ENCODE measurements around the gene LHFPL2. TPM values are rescaled to one million over a fixed set of nuclear protein-coding genes. Genes with fewer than 3 reads are reported as not detected.

The LHFPL2 gene
- total RNA-seq, 1 experiment from 2014 or later, result 4.8 TPM

DNA sequence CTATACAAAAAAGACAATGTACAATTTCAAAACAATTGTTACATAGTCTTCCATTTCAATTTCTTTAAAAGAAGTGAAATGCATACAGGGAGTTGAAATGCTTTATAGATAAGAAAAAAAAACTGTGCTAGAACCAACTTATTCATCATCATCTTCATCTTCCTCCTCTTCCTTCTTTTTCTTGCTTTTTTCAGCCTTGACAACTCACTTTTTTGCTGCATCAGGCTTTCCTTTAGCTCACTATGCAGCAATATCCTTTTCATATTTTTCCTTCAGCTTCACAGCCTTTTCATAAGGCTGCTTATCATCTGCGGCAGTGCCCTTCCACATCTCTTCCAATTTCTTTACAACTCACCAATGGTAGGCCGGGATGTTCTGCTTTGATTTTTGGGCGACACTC, 4.4 kb downstream of the LHFPL2 start:
- no peaks in the 10 kb centered on the region for H3K9me3 ChIP-seq (ENCODE audit: low read length)
- no peaks in the 10 kb centered on the region for H3K27me3 ChIP-seq (ENCODE audit: low read length)
- H3K4me2 ChIP-seq (ENCODE audit: low read depth, low read length, poor library complexity, severe bottlenecking), result no peak overlapping the region
- H3K9me2 ChIP-seq (replicated peaks; ENCODE audit: insufficient read depth, low read length), result no peaks in the 10 kb centered on the region
- H3K4me3 ChIP-seq (ENCODE audit: low read length), result no peak overlapping the region
- H4K20me1 ChIP-seq (ENCODE audit: insufficient read depth, low read depth, low read length), result no peaks in the 10 kb centered on the region
- peaks cover 10% of the 10 kb centered on the region for H3K4me1 ChIP-seq (ENCODE audit: low read length)
- H3K36me3 ChIP-seq (ENCODE audit: insufficient read depth, low read length), result no peaks in the 10 kb centered on the region
- H3K79me2 ChIP-seq (ENCODE audit: low read length), result no peaks in the 10 kb centered on the region
- H3K9ac ChIP-seq (ENCODE audit: low read length), result no peak overlapping the region
- H3K27ac ChIP-seq (ENCODE audit: low read length), result no peak overlapping the region
- peak; percentile 23 for DNase-seq
- no peak overlapping the region for H2AFZ ChIP-seq (ENCODE audit: low read length)

DNA sequence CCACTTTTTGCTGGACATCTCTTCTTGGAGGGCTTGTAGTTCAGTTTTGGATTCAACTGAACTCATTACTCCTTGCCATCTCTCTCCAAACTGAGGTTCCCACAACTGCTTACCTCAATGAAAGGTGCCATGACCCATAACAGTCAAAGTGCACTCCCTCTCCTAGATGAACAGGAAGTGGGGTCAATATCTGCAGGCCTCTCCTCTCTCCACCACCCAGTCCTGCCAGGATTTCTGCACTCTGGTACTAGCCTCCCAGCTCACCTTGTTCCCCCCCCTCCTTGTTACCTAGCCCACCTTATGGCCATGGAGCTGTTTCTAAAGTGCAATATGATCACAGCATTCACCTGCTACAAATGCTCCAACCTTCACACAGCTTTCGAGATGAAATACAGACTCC, 5.9 kb downstream of the LHFPL2 start:
- no peak overlapping the region for H3K4me3 ChIP-seq (ENCODE audit: low read length)
- H3K27me3 ChIP-seq (ENCODE audit: low read length), result no peaks in the 10 kb centered on the region
- no peaks in the 10 kb centered on the region for H4K20me1 ChIP-seq (ENCODE audit: insufficient read depth, low read depth, low read length)
- no peaks in the 10 kb centered on the region for H3K9me3 ChIP-seq (ENCODE audit: low read length)
- H3K4me2 ChIP-seq (ENCODE audit: low read depth, low read length, poor library complexity, severe bottlenecking), result no peak overlapping the region
- no peak overlapping the region for H3K9ac ChIP-seq (ENCODE audit: low read length)
- no peak overlapping the region for H3K27ac ChIP-seq (ENCODE audit: low read length)
- DNase-seq, result no peak
- no peak overlapping the region for H2AFZ ChIP-seq (ENCODE audit: low read length)
- H3K4me1 ChIP-seq (ENCODE audit: low read length), result peaks cover 2% of the 10 kb centered on the region
- no peaks in the 10 kb centered on the region for H3K79me2 ChIP-seq (ENCODE audit: low read length)
- H3K9me2 ChIP-seq (replicated peaks; ENCODE audit: insufficient read depth, low read length), result no peaks in the 10 kb centered on the region
- no peaks in the 10 kb centered on the region for H3K36me3 ChIP-seq (ENCODE audit: insufficient read depth, low read length)

DNA sequence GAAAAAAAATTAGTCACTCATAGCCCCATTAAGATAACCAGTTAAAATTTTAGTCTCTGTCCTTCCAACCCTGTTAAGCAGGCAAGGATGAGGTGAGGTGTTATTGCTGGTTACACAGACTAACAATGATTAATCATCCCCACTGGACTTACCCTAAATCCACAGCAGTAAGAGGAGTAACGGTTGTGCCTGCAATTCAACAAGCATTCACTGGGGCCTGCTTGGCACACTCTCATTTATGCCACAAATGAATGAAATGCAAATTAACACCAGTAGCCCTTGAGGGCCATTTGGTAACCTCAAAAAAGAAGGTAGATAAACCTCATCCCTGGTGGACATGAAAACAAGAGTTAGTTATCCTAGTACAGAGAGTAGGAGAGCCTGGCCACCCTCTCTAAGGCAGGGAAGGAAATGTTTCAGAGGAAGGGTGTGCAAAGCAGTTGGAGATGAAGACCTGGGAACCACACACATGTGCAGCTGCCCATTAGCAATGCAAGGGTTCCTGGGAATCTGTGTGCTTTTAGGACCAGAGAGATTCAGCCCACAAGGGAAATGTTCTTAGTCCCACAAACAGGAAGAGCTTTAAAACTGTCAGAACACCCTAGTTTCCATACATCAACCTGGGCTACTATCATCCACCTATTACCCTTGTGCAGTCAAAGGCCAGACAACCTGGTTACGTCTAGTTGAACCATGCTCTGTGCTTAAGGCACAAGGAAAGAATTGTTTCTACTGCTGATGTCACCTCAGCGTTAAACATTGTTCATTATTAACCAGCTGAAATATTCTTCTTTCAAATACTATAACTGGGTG, 7.7 kb downstream of the LHFPL2 start:
- DNase-seq, result no peak
- H3K27ac ChIP-seq (ENCODE audit: low read length), result no peak overlapping the region
- H3K9me2 ChIP-seq (replicated peaks; ENCODE audit: insufficient read depth, low read length), result no peaks in the 10 kb centered on the region

DNA sequence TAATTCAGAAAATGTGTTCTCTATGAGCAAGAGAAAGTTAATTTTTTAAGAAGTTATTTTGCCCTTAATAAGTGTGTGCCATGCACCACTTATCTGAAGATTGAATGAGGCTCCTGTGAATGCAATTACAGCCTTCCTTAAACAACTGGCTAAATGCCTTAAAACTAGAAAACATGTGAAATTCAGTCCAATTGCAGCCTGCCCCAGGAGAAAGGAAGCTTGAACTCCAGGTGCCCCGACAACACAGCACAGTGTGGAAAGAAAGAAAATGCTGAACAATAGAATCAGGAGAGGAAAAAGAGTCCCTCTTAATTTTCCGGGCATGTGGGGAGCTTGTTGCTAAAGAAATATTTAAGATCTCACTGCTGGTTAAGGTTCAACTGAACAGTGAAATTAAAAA, 8.8 kb downstream of the LHFPL2 start:
- no peak for DNase-seq
- Histone ChIP-seq H3K9me2 (replicated peaks; ENCODE audit: insufficient read depth, low read length) (no peaks in the 10 kb centered on the region), H2AFZ (ENCODE audit: low read length) (no peak overlapping the region), H3K36me3 (ENCODE audit: insufficient read depth, low read length) (no peaks in the 10 kb centered on the region), H3K4me1 (ENCODE audit: low read length) (no peaks in the 10 kb centered on the region), H3K9ac (ENCODE audit: low read length) (no peak overlapping the region), H3K9me3 (ENCODE audit: low read length) (no peaks in the 10 kb centered on the region), H3K4me3 (ENCODE audit: low read length) (no peak overlapping the region), H4K20me1 (ENCODE audit: insufficient read depth, low read depth, low read length) (no peaks in the 10 kb centered on the region), H3K27me3 (ENCODE audit: low read length) (no peaks in the 10 kb centered on the region), H3K27ac (ENCODE audit: low read length) (no peak overlapping the region), H3K4me2 (ENCODE audit: low read depth, low read length, poor library complexity, severe bottlenecking) (no peak overlapping the region), H3K79me2 (ENCODE audit: low read length) (no peaks in the 10 kb centered on the region)

More for the DNA sequence above, 7.7 kb downstream of the LHFPL2 start:
- no peaks in the 10 kb centered on the region for H3K79me2 ChIP-seq (ENCODE audit: low read length)
- H3K27me3 ChIP-seq (ENCODE audit: low read length), result no peaks in the 10 kb centered on the region
- H3K36me3 ChIP-seq (ENCODE audit: insufficient read depth, low read length), result no peaks in the 10 kb centered on the region
- no peaks in the 10 kb centered on the region for H3K4me1 ChIP-seq (ENCODE audit: low read length)
- H3K9me3 ChIP-seq (ENCODE audit: low read length), result no peaks in the 10 kb centered on the region
- H2AFZ ChIP-seq (ENCODE audit: low read length), result no peak overlapping the region
- H3K9ac ChIP-seq (ENCODE audit: low read length), result no peak overlapping the region
- no peak overlapping the region for H3K4me3 ChIP-seq (ENCODE audit: low read length)
- no peaks in the 10 kb centered on the region for H4K20me1 ChIP-seq (ENCODE audit: insufficient read depth, low read depth, low read length)
- no peak overlapping the region for H3K4me2 ChIP-seq (ENCODE audit: low read depth, low read length, poor library complexity, severe bottlenecking)

DNA sequence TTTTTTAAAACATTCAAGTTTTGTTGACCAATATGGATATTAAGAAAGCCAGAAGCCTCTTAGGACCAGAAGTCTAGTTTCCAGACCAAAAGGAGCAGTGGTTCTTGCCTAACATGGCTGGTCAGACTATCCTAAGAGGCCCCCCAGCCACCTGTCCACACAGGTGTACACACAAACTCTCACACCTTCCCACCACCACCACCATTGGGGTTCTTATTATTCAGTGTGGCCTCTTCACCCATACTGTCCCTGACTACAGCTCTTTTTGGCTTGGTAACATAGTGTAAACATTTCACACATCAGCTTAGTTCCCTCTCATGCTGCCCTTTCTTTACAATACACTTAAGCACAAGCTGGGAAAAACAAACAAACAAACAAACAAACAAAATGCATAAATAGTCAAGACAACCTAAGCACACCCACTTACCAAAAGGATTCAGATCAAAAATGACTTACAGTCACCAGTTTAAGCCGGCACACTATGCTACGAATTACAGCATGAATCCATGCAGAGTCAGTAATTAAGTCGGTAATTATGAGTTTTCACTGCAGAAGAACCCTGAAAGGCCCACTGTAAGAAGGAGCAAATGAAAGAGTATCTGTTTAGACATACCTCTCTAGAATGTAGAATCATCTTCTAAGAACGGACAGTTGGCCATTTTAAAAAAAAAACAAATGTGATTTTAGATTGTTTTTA, 9.5 kb downstream of the LHFPL2 start:
- Histone ChIP-seq H3K9me2 (replicated peaks; ENCODE audit: insufficient read depth, low read length) (no peaks in the 10 kb centered on the region), H3K4me2 (ENCODE audit: low read depth, low read length, poor library complexity, severe bottlenecking) (no peak overlapping the region), H3K9ac (ENCODE audit: low read length) (no peak overlapping the region)

DNA sequence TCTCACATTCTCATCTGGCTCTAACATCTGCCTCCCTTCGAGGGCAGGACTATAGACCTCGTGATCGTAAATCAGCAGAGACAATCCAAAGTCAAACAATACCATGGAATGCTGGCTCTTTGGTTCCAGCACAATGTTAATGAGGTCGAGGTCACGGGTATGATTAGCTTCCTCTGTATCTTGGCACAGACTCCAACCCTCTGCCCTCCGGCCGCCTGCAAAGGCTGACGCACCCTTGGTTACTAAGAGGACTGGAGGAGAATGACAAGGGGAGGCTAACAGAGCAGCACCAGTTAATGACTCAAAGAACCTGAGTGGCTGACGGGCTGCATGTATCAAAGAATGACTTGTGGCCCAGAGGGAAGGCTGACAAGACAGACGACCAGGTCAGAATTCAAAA, 10.1 kb downstream of the LHFPL2 start:
- Histone ChIP-seq H3K4me2 (ENCODE audit: low read depth, low read length, poor library complexity, severe bottlenecking) (no peak overlapping the region), H3K9ac (ENCODE audit: low read length) (no peak overlapping the region), H3K27ac (ENCODE audit: low read length) (no peak overlapping the region), H3K9me3 (ENCODE audit: low read length) (no peaks in the 10 kb centered on the region), H4K20me1 (ENCODE audit: insufficient read depth, low read depth, low read length) (no peaks in the 10 kb centered on the region), H3K9me2 (replicated peaks; ENCODE audit: insufficient read depth, low read length) (no peaks in the 10 kb centered on the region), H3K79me2 (ENCODE audit: low read length) (no peaks in the 10 kb centered on the region), H3K4me3 (ENCODE audit: low read length) (no peak overlapping the region), H3K36me3 (ENCODE audit: insufficient read depth, low read length) (no peaks in the 10 kb centered on the region), H3K4me1 (ENCODE audit: low read length) (no peaks in the 10 kb centered on the region), H3K27me3 (ENCODE audit: low read length) (no peaks in the 10 kb centered on the region), H2AFZ (ENCODE audit: low read length) (no peak overlapping the region)
- no peak for DNase-seq

More for the DNA sequence above, 9.5 kb downstream of the LHFPL2 start:
- H3K4me1 ChIP-seq (ENCODE audit: low read length), result no peaks in the 10 kb centered on the region
- H2AFZ ChIP-seq (ENCODE audit: low read length), result no peak overlapping the region
- H4K20me1 ChIP-seq (ENCODE audit: insufficient read depth, low read depth, low read length), result no peaks in the 10 kb centered on the region
- H3K36me3 ChIP-seq (ENCODE audit: insufficient read depth, low read length), result no peaks in the 10 kb centered on the region
- no peak overlapping the region for H3K27ac ChIP-seq (ENCODE audit: low read length)
- H3K9me3 ChIP-seq (ENCODE audit: low read length), result no peaks in the 10 kb centered on the region
- H3K4me3 ChIP-seq (ENCODE audit: low read length), result no peak overlapping the region
- no peaks in the 10 kb centered on the region for H3K27me3 ChIP-seq (ENCODE audit: low read length)
- no peaks in the 10 kb centered on the region for H3K79me2 ChIP-seq (ENCODE audit: low read length)
- DNase-seq, result no peak

DNA sequence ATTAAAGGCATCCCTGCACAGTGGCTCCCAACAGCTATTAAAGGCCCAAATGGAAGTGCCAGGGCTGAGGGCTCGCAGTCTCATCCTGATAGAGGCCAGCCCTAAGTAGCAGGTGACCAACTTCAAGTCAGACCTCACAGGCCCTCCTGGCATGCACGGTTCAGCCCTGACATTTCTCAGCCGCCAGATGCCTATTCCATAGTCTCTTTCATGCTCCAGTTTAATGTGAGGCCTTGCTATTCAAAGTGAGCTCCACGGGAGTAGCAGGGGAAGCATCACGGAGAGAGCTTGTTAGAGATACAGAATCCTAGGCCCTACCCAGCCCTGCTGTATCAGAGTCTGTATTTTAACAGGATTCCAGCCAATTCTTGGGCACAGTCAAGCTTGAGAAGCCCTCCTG, 11.1 kb downstream of the LHFPL2 start:
- no peak overlapping the region for H3K9ac ChIP-seq (ENCODE audit: low read length)
- no peaks in the 10 kb centered on the region for H3K9me3 ChIP-seq (ENCODE audit: low read length)
- H3K4me3 ChIP-seq (ENCODE audit: low read length), result no peak overlapping the region
- no peaks in the 10 kb centered on the region for H3K79me2 ChIP-seq (ENCODE audit: low read length)
- H3K36me3 ChIP-seq (ENCODE audit: insufficient read depth, low read length), result no peaks in the 10 kb centered on the region
- no peaks in the 10 kb centered on the region for H4K20me1 ChIP-seq (ENCODE audit: insufficient read depth, low read depth, low read length)
- no peak overlapping the region for H3K27ac ChIP-seq (ENCODE audit: low read length)
- H3K4me2 ChIP-seq (ENCODE audit: low read depth, low read length, poor library complexity, severe bottlenecking), result no peak overlapping the region
- DNase-seq, result no peak
- no peaks in the 10 kb centered on the region for H3K4me1 ChIP-seq (ENCODE audit: low read length)
- no peaks in the 10 kb centered on the region for H3K9me2 ChIP-seq (replicated peaks; ENCODE audit: insufficient read depth, low read length)
- H3K27me3 ChIP-seq (ENCODE audit: low read length), result no peaks in the 10 kb centered on the region
- no peak overlapping the region for H2AFZ ChIP-seq (ENCODE audit: low read length)

DNA sequence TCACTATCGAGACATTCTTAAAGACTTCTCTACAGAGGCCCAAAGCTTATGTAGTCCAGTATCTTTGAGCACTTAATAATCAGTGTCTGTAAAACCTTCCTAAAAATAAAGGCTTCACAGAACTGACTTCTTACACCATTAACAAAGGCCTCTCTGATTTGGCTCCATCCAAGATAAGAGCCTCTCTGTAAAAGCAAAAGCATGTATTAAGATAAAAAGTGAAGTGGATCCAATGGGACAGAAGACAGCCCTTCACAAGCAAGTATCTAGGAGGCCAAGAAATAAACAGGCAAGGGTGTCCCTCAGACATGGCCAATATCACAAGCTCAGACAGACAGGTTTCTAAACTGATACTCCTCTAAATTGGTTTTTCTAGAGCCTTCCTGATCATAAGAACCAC, 11.9 kb downstream of the LHFPL2 start:
- Histone ChIP-seq H4K20me1 (ENCODE audit: insufficient read depth, low read depth, low read length) (no peaks in the 10 kb centered on the region), H3K4me1 (ENCODE audit: low read length) (no peaks in the 10 kb centered on the region), H3K4me3 (ENCODE audit: low read length) (no peak overlapping the region), H3K27ac (ENCODE audit: low read length) (no peak overlapping the region), H3K9me3 (ENCODE audit: low read length) (no peaks in the 10 kb centered on the region), H2AFZ (ENCODE audit: low read length) (no peak overlapping the region), H3K79me2 (ENCODE audit: low read length) (no peaks in the 10 kb centered on the region), H3K36me3 (ENCODE audit: insufficient read depth, low read length) (no peaks in the 10 kb centered on the region), H3K27me3 (ENCODE audit: low read length) (no peaks in the 10 kb centered on the region), H3K9ac (ENCODE audit: low read length) (no peak overlapping the region), H3K9me2 (replicated peaks; ENCODE audit: insufficient read depth, low read length) (no peaks in the 10 kb centered on the region), H3K4me2 (ENCODE audit: low read depth, low read length, poor library complexity, severe bottlenecking) (no peak overlapping the region)
- DNase-seq, result no peak
